Fibroblast of lung (primary cell): ENCODE measurements around the gene LRFN4.

Experiments used
- CTCF ChIP-seq, 2 donors: IDR thresholded peaks in 1 of 2; conservative IDR thresholded peaks in 1 of 2; 1 replicate in 1 of 2; 2 replicates in 1 of 2; pipeline ENCODE4 v1.5.1; 2011 to 2012; ENCODE audit warnings: low read length in 2 of 2, control low read depth in 1 of 2, inconsistent platforms in 1 of 2, low read depth in 1 of 2, mild to moderate bottlenecking in 1 of 2
- EZH2 ChIP-seq: IDR thresholded peaks from 2 replicates; pipeline ENCODE4 v1.5.1; 2012; ENCODE audit warnings: low read length, control low read depth, mild to moderate bottlenecking; ENCODE audit errors: missing control alignments

GRCh38 chr11:66867425-66868040 lies 10.7 kb downstream of the LRFN4 start:
- TF ChIP-seq EZH2 (no peak), CTCF (conservative IDR thresholded peaks at IDR 0.05 in 1 of 2, IDR thresholded peaks at IDR 0.05 in 1 of 2; ENCODE audit: low read depth in 1 of 2, low read length in 2 of 2) (no peak)
